Karpas-422 (cell line): ENCODE data around the gene TCF20. TPM values are rescaled to one million over a fixed set of nuclear protein-coding genes. Genes with fewer than 3 reads are reported as not detected.

Source experiments
- DNase-seq: peaks from one replicate; pipeline ENCODE4 v3.0.0-alpha.2; 2015
- H2AFZ ChIP-seq: fragments of 200-600 bp; sonication (generic); 2 replicates; pipeline ENCODE4 v1.6.1; 2014; ENCODE audit warnings: antibody characterized with exemption, low read length, mixed read lengths
- H3K27ac ChIP-seq: fragments of 200-600 bp; sonication (generic); 2 replicates; pipeline ENCODE4 v1.5.1; 2014; ENCODE audit warnings: mild to moderate bottlenecking, low read length, moderate library complexity
- H3K27me3 ChIP-seq: fragments of 200-600 bp; sonication (generic); 2 replicates; pipeline ENCODE4 v1.6.1; 2014; ENCODE audit warnings: low read length, mixed read lengths
- H3K36me3 ChIP-seq: fragments of 200-600 bp; sonication (generic); 2 replicates; pipeline ENCODE4 v1.6.1; 2014; ENCODE audit warnings: low read length, mixed read lengths; ENCODE audit not compliant: insufficient read depth
- H3K4me1 ChIP-seq: fragments of 200-600 bp; sonication (generic); 2 replicates; pipeline ENCODE4 v1.6.1; 2014; ENCODE audit warnings: mild to moderate bottlenecking, low read length, mixed read lengths
- H3K4me2 ChIP-seq: fragments of 200-600 bp; sonication (generic); 2 replicates; pipeline ENCODE4 v1.6.1; 2014; ENCODE audit warnings: low read length, low read depth, mild to moderate bottlenecking; ENCODE audit not compliant: poor library complexity, severe bottlenecking
- H3K4me3 ChIP-seq: fragments of 200-600 bp; sonication (generic); 2 replicates; pipeline ENCODE4 v1.5.1; 2014; ENCODE audit warnings: mild to moderate bottlenecking, antibody characterized with exemption, low read length, mixed read lengths
- H3K79me2 ChIP-seq: fragments of 200-600 bp; sonication (generic); 2 replicates; pipeline ENCODE4 v1.6.1; 2014; ENCODE audit warnings: mild to moderate bottlenecking, low read length, mixed read lengths
- H3K9ac ChIP-seq: fragments of 200-600 bp; sonication (generic); 2 replicates; pipeline ENCODE4 v1.6.0; 2014; ENCODE audit warnings: low read length
- H3K9me2 ChIP-seq: fragments of 200-600 bp; sonication (generic), shearing (Covaris generic); replicated peaks from 2 replicates; pipeline ENCODE4 v1.6.0; 2014; ENCODE audit warnings: mild to moderate bottlenecking, low read length, moderate library complexity; ENCODE audit not compliant: insufficient read depth
- H3K9me3 ChIP-seq: fragments of 300-700, 200-600 bp; sonication (generic); 2 replicates; pipeline ENCODE4 v1.6.1; 2014; ENCODE audit warnings: low read length, mixed read lengths
- H4K20me1 ChIP-seq: fragments of 200-600 bp; sonication (generic); 2 replicates; pipeline ENCODE4 v1.6.1; 2014; ENCODE audit warnings: mild to moderate bottlenecking, antibody characterized with exemption, low read length, low read depth; ENCODE audit not compliant: insufficient read depth
- total RNA-seq: library from RNA; depleted of rRNA; stranded (reverse); fragments of >200 nt; shearing (Covaris generic); gene quantifications from 2 replicates; pipeline ENCODE4 v1.2.3, GENCODE V29; 2014; ENCODE audit warnings: low replicate concordance

TCF20 gene
- total RNA-seq, 1 experiment from 2014 or later: 38.1 TPM

DNA sequence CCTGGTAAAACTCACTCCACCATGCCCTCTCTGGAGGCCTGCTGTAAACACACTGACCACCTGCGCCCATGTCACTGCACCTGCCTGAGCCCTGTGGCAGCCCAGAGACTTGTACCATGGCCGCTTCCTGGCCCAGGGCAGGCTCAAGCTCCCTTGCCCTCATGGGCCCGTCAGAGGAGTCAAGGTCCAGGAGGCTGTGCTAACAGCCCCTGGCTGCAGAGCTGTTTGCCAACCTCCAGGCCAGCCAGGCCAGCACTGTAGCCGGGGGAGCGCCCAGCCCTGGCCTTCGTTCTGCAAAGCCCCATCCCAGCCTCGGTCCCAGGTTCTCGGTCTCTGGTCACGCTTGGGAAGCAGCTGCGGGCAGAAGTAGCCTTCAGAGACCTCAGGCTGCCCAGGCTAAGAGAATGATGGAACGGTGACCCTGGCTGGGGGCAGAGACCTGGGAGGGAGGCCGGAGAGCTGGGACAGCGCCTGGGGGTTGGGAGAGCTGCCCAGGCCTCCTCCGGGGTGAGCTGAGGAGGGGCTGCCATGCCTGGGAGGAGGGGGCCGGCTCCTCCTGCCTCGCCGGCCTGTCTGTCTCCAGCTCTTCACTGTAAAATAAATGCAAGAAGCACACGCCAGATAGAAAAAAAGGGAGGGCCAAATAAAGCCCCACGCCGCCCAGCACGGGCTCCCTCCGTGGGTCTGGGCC, 11.9 kb upstream of the TCF20 start:
- no peaks in the 10 kb centered on the region for H3K36me3 ChIP-seq
- H3K4me2 ChIP-seq: no peak overlapping the region
- DNase-seq: no peak
- H4K20me1 ChIP-seq: peaks cover 33% of the 10 kb centered on the region
- H3K4me1 ChIP-seq: peaks cover 15% of the 10 kb centered on the region
- H3K4me3 ChIP-seq: no peak overlapping the region
- no peak overlapping the region for H3K27ac ChIP-seq
- no peak overlapping the region for H3K9ac ChIP-seq
- H3K9me3 ChIP-seq: no peaks in the 10 kb centered on the region
- H3K9me2 ChIP-seq: no peaks in the 10 kb centered on the region
- no peaks in the 10 kb centered on the region for H3K79me2 ChIP-seq
- H2AFZ ChIP-seq: no peak overlapping the region
- H3K27me3 ChIP-seq: no peaks in the 10 kb centered on the region

DNA sequence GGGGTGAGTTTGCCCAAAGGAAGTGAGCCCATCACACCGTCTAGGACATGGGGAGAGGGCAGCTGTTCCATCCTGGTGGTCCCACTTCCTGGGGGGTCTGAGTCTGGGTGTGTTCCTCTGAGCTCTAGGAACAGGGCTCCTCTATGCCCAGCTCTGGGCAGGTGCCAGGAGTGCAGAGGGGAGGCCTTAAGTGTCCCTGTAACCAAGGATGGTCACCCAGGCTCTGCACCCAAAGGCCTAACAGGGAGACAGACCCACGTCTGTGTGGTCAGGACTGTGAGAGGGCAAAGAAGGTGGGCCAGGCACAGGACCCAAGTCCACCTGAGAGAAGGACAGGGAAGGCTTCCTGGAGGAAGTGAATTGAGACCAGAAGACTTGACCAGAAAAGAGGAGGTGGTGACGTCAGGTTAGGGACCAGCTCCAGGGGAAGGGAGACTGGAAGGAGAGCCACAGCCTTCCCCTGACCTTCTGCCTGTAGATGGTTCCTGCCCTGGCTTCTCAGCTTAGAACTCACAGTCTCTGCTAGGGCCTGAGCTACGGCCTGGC, 11.3 kb upstream of the TCF20 start:
- H3K36me3 ChIP-seq: no peaks in the 10 kb centered on the region
- peaks cover 33% of the 10 kb centered on the region for H4K20me1 ChIP-seq
- no peak overlapping the region for H3K4me2 ChIP-seq
- no peaks in the 10 kb centered on the region for H3K79me2 ChIP-seq
- peaks cover 15% of the 10 kb centered on the region for H3K4me1 ChIP-seq
- H3K27ac ChIP-seq: no peak overlapping the region
- H3K9ac ChIP-seq: no peak overlapping the region
- DNase-seq: no peak
- no peaks in the 10 kb centered on the region for H3K27me3 ChIP-seq
- no peaks in the 10 kb centered on the region for H3K9me2 ChIP-seq
- no peak overlapping the region for H3K4me3 ChIP-seq
- H3K9me3 ChIP-seq: no peaks in the 10 kb centered on the region
- H2AFZ ChIP-seq: no peak overlapping the region

DNA sequence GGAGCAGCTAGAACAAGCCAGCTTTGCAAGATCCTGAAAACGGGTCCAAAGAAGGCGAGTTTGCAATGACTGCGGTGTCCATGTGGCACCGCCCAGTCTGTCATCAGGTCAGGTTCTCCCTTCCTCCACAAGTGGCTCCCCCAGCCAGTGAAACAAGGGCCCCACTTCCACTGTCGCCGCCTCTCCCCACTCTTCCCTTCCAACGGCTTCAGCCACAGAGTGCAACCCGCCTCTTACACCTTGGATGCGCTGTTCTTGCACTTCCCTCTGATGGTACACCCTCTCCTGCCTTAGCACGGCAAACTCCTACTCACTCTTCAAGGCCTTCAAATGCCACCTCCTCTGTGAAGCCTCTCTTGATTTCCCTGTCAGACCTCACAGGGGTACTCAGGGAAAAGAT, 10.8 kb upstream of the TCF20 start:
- H4K20me1 ChIP-seq: peaks cover 33% of the 10 kb centered on the region
- no peaks in the 10 kb centered on the region for H3K9me3 ChIP-seq
- H2AFZ ChIP-seq: no peak overlapping the region
- no peak overlapping the region for H3K4me3 ChIP-seq
- H3K4me1 ChIP-seq: peaks cover 15% of the 10 kb centered on the region
- H3K9ac ChIP-seq: no peak overlapping the region
- no peak for DNase-seq
- no peaks in the 10 kb centered on the region for H3K36me3 ChIP-seq
- H3K4me2 ChIP-seq: no peak overlapping the region
- no peak overlapping the region for H3K27ac ChIP-seq
- H3K27me3 ChIP-seq: no peaks in the 10 kb centered on the region
- no peaks in the 10 kb centered on the region for H3K79me2 ChIP-seq
- no peaks in the 10 kb centered on the region for H3K9me2 ChIP-seq

DNA sequence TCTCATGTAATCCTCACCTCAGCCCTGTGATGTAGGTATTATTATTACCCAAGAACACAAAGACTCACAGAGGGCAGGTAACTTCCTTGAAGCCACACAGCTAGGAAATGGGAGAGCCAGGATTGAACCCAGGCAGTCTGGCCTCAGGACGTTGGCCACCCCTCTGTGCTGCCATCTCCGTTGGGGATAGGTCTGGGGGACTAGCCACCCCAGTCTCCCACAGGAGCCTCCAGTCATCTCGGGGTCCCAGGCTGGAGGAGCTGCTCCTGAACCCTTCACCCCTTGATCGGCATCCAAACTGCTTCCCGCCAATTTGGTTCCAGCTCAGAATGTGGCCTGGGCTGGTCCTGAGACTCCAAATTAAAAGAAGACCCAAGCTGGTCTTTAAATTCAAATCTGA, 10.4 kb upstream of the TCF20 start:
- no peak overlapping the region for H3K9ac ChIP-seq
- H3K9me3 ChIP-seq: no peaks in the 10 kb centered on the region
- no peak overlapping the region for H3K4me3 ChIP-seq
- H3K4me1 ChIP-seq: peaks cover 15% of the 10 kb centered on the region
- no peaks in the 10 kb centered on the region for H3K79me2 ChIP-seq
- H3K4me2 ChIP-seq: no peak overlapping the region
- no peaks in the 10 kb centered on the region for H3K36me3 ChIP-seq
- no peak overlapping the region for H2AFZ ChIP-seq
- DNase-seq: no peak
- peaks cover 31% of the 10 kb centered on the region for H4K20me1 ChIP-seq
- no peaks in the 10 kb centered on the region for H3K27me3 ChIP-seq
- no peaks in the 10 kb centered on the region for H3K9me2 ChIP-seq
- H3K27ac ChIP-seq: no peak overlapping the region

DNA sequence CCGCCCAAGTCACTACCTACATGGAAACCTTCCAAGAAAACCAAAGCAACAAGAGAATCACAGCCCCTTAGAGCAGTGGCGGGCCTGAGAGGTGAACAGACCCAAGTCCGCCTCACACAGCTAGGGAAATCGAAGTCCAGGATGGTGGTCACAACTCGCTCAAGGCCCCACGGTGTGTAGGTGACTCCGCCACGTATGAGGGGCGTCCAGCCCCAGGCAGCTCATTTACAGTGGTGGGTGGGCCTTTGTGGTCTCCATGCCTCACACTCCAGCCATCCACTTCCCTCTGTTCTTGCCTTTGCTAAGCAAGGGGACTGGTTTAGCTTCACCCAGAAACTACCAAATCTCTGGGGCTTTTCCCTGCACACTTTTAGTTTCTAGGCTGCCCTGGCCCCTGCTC, 9.7 kb upstream of the TCF20 start:
- no peak for DNase-seq
- Histone ChIP-seq H3K4me3 (no peak overlapping the region), H3K9me3 (no peaks in the 10 kb centered on the region), H3K4me2 (no peak overlapping the region), H3K9me2 (no peaks in the 10 kb centered on the region), H3K79me2 (no peaks in the 10 kb centered on the region), H2AFZ (no peak overlapping the region), H3K27me3 (no peaks in the 10 kb centered on the region), H3K4me1 (peaks cover 15% of the 10 kb centered on the region), H3K27ac (no peak overlapping the region), H4K20me1 (peaks cover 29% of the 10 kb centered on the region), H3K36me3 (no peaks in the 10 kb centered on the region), H3K9ac (no peak overlapping the region)

DNA sequence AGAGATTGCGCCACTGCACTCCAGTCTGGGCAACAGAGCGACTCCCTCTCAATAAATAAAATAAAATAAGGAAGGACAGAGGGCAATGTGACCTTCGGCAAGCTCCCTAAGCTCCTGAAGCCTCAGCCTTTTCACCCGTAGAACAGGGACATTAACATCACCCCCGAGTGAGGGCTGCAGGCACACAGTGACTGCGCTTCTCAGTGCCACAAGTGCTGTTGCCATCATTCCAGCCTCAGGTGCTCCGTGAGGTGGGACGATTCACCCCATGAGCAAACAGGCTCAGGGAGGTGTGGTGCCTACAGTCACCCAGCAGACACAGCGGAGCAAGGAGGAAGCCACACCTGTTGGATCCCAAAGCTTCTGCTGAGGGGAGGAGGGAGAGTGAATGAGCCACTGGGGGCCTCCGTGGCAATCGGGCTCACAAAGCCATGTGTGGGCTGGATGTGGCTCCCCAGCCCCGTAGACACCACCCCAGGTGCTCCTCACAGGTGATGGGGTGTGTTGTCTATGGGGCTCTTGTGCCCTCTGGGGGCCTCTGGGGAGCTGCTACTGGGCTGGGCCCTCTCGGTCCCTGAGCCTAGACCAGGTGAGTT, 9.1 kb upstream of the TCF20 start:
- H3K9ac ChIP-seq: no peak overlapping the region
- no peaks in the 10 kb centered on the region for H3K36me3 ChIP-seq
- H3K27ac ChIP-seq: no peak overlapping the region
- peaks cover 15% of the 10 kb centered on the region for H3K4me1 ChIP-seq
- DNase-seq: no peak
- H2AFZ ChIP-seq: no peak overlapping the region
- no peaks in the 10 kb centered on the region for H3K9me3 ChIP-seq
- H4K20me1 ChIP-seq: peaks cover 29% of the 10 kb centered on the region
- H3K27me3 ChIP-seq: no peaks in the 10 kb centered on the region
- no peak overlapping the region for H3K4me3 ChIP-seq
- H3K79me2 ChIP-seq: no peaks in the 10 kb centered on the region
- H3K9me2 ChIP-seq: no peaks in the 10 kb centered on the region
- no peak overlapping the region for H3K4me2 ChIP-seq

DNA sequence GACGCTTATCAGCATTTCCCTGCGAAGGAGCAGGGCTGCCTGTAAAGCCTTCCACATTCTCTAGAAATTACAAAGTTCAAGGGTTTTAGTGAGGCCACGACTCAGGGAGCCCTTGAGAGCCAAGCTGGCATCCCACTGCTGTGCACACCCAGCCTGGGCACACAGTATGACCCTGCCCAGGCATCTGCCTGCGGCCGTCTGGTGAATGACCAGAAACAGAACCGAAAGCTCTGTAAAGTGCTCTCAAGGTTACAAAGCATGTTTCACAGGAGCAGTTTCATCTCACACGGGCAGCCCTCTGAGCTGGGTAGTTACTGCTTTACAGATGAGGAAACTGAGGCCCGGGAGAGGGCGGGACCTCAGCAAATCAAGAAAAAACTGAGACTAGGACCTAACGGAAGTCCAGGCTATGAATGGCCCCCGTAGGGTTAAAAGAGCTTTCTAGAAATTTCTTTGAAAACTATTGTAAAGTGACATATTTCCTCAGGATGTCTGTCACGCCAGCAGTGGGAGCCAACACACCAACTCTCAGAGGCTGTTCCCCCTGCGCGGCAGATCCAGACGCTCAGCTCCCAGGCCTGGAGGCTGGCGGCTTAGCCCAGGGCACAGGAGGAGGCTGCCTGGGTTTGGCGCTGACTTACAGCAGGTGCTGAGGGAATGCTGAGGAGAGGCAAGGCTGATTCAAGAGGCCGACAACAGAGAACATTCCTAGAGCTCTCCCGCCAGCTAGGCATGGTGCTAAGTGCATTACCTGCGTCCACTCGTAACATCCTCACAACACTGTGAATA, 7.7 kb upstream of the TCF20 start:
- Histone ChIP-seq H3K4me3 (no peak overlapping the region), H4K20me1 (peaks cover 26% of the 10 kb centered on the region), H3K9me2 (no peaks in the 10 kb centered on the region), H3K79me2 (no peaks in the 10 kb centered on the region), H3K27ac (no peak overlapping the region), H3K27me3 (no peaks in the 10 kb centered on the region), H3K9me3 (no peaks in the 10 kb centered on the region), H3K36me3 (no peaks in the 10 kb centered on the region), H3K4me1 (peaks cover 15% of the 10 kb centered on the region), H3K4me2 (no peak overlapping the region), H2AFZ (no peak overlapping the region), H3K9ac (no peak overlapping the region)
- DNase-seq: no peak

DNA sequence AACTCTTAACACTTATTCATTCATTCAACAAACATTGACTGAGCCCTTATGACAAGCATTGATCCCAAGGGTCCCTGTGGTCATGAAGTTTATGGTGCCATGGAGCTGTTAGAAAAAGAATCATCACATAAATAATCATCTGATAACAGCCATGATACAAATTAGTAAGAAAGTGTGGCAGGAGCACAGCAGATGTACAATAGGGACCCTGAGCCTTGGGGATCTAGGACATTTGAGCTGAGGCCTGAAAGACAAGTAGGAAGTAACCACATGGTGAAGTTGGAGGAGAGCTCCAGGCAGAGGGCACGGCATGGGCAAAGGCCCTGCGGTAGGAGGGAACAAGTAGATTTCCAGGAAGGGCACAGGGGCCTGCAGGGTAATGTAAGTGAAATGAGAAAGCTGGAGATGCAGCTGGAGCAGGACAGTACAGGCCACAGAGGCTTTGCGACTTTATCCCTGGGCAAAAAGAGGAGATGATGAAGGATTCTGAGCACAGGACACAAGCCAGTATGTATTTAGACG, 6.8 kb upstream of the TCF20 start:
- H3K27me3 ChIP-seq: no peaks in the 10 kb centered on the region
- no peaks in the 10 kb centered on the region for H3K36me3 ChIP-seq
- no peak overlapping the region for H3K27ac ChIP-seq
- no peak overlapping the region for H3K4me2 ChIP-seq
- DNase-seq: no peak
- H3K79me2 ChIP-seq: no peaks in the 10 kb centered on the region
- no peaks in the 10 kb centered on the region for H3K9me2 ChIP-seq
- no peak overlapping the region for H2AFZ ChIP-seq
- no peak overlapping the region for H3K4me3 ChIP-seq
- no peak overlapping the region for H3K9ac ChIP-seq
- H3K9me3 ChIP-seq: no peaks in the 10 kb centered on the region
- H4K20me1 ChIP-seq: peaks cover 26% of the 10 kb centered on the region
- peaks cover 15% of the 10 kb centered on the region for H3K4me1 ChIP-seq
